Measurements from ENCODE around the gene BRI3.

DNA sequence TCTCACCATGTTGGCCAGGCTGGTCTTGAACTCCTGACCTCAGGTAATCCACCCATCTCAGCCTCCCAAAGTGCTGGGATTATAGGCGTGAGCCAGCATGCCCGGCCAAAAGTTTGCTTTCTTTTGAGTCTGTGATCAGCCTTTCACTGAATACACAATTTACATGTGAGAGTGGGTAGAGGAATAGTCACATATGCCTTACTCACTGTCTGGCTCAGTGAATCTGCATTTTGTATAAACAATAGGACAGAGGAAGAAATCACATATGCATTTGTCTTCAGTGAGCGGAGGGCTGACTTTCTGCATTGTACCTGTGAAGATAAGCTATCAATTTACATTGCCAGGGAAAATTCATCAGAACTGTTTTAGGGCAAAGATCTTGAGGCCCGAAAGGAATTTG lies 27.0 kb upstream of the BRI3 start:
- TF ChIP-seq TAF1 (IDR thresholded peaks at IDR 0.05; ENCODE audit: borderline replicate concordance, low read depth, low read length) (no peak), POLR2A (IDR thresholded peaks at IDR 0.05; ENCODE audit: low read depth, low read length) (no peak), POLR2AphosphoS5 (IDR thresholded peaks at IDR 0.05; ENCODE audit: low read depth, low read length) (no peak)

Measured in GM12892 (cell line).